GM06990 (cell line): Measurements from ENCODE around the gene CDKL4.

Experiments
- DNase-seq: peaks from one replicate; pipeline ENCODE4 v3.0.0-alpha.2; 2011; ENCODE audit not compliant: insufficient read length; ENCODE audit errors: extremely low read depth
- H3K27me3 ChIP-seq: replicated peaks from 2 replicates; pipeline ENCODE4 v1.6.0; 2011; ENCODE audit warnings: low read length; ENCODE audit not compliant: control insufficient read depth, insufficient read depth
- H3K36me3 ChIP-seq: 2 replicates; pipeline ENCODE4 v1.5.1; 2011; ENCODE audit warnings: low read length; ENCODE audit not compliant: control insufficient read depth, insufficient read depth
- H3K4me3 ChIP-seq: replicated peaks from 2 replicates; pipeline ENCODE4 v1.5.1; 2011; ENCODE audit warnings: low read depth, mild to moderate bottlenecking, control low read depth, low read length
- CTCF ChIP-seq: IDR thresholded peaks from 2 replicates; pipeline ENCODE4 v1.5.1; 2011; ENCODE audit warnings: low read length, control low read depth, mild to moderate bottlenecking, inconsistent platforms; ENCODE audit not compliant: insufficient read depth, poor library complexity, severe bottlenecking

CDKL4 gene

GRCh38 chr2:39241588-39241987 lies 2.2 kb downstream of the CDKL4 start:
- Histone ChIP-seq H3K27me3 (no peaks in the 10 kb centered on the region), H3K4me3 (no peak overlapping the region), H3K36me3 (no peaks in the 10 kb centered on the region)
- no peak for DNase-seq
- no peak for TF ChIP-seq CTCF

GRCh38 chr2:39240758-39241157 lies 3.0 kb downstream of the CDKL4 start:
- no peaks in the 10 kb centered on the region for H3K36me3 ChIP-seq
- no peak for DNase-seq
- no peaks in the 10 kb centered on the region for H3K27me3 ChIP-seq
- no peak for TF ChIP-seq CTCF
- no peak overlapping the region for H3K4me3 ChIP-seq

GRCh38 chr2:39234754-39235153 lies 9.0 kb downstream of the CDKL4 start:
- Histone ChIP-seq H3K36me3 (no peaks in the 10 kb centered on the region), H3K4me3 (no peak overlapping the region), H3K27me3 (no peaks in the 10 kb centered on the region)
- no peak for TF ChIP-seq CTCF
- no peak for DNase-seq

GRCh38 chr2:39232141-39232540 lies 11.6 kb downstream of the CDKL4 start:
- H3K36me3 ChIP-seq: no peaks in the 10 kb centered on the region
- no peak overlapping the region for H3K4me3 ChIP-seq
- no peaks in the 10 kb centered on the region for H3K27me3 ChIP-seq
- no peak for DNase-seq
- no peak for TF ChIP-seq CTCF

GRCh38 chr2:39228413-39229209 lies 15.2 kb downstream of the CDKL4 start:
- DNase-seq: no peak
- Histone ChIP-seq H3K4me3 (no peak overlapping the region; the same call in 1 of the 2 replicates), H3K36me3 (no peaks in the 10 kb centered on the region), H3K27me3 (no peaks in the 10 kb centered on the region)
- no peak for TF ChIP-seq CTCF
